ENCODE data around the gene RNF215.
"Not testable (repeated sequence)": the region's sequence is repeated elsewhere in the genome, so short reads cannot be mapped to it uniquely, and the experiment has no call there.

The RNF215 gene

DNA sequence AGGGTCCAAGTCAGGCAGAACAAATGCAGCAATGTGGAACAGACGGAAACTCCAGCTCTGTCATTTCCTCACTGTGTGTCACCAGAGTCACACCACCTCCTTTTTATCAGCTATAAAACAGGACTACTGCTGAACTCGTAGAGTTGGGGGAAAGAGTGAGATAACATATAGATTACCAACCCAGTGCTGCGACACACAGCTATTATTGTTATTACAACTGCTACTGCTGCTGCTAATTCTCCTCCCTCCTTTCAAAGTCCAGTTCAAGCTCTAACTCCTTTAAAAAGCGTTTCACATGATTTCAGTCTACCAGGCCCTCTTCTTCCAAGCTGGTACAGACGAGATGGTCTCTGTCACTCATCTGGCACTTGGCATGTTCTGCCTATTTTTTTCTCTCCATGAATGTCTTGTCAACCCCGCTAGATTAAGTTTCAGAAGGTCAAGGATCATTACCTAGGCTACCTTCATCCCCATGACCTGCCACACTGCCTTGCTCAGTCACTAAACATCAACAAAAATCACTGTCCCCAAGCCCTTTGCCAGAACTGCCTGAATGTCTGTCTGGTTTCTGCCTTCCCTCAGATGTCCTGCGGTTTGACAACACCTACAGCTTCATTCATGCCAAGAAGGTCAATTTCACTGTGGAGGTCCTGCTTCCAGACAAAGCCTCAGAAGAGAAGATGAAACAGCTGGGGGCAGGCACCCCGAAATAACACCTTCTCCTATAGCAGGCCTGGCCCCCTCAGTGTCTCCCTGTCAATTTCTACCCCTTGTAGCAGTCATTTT is 34.7 kb upstream of the RNF215 start:
- no peak for DNase-seq (ENCODE audit: low read depth in 3 of 3)

- DNase-seq (ENCODE audit: low read depth in 3 of 3), result no peak
Observed at GRCh38 chr22:30420347-30421125, 33.3 kb upstream of the RNF215 start.

- no peak for DNase-seq (ENCODE audit: low read depth in 3 of 3)
Observed at GRCh38 chr22:30416837-30417236, 29.6 kb upstream of the RNF215 start.

DNA sequence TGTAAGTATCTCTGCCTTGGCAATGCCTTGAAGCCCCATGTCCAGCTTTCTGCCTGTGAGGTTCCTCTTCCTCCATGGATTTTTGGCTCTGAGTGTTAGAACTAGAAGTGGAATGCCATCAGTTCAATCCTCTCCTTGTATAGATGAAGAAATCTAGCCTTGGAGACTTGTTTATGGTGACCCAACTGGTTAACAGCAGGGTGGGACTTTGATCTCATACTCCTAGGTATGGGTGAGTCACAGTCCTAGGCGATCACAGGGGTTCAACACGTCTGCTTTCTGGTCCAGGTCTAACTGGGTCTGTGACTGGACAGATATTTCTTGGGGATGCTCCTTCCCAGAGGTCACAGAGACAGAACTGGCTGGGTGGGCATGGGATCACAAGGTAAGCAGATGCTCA is 29.2 kb upstream of the RNF215 start:
- DNase-seq (ENCODE audit: low read depth in 3 of 3), result no peak

DNA sequence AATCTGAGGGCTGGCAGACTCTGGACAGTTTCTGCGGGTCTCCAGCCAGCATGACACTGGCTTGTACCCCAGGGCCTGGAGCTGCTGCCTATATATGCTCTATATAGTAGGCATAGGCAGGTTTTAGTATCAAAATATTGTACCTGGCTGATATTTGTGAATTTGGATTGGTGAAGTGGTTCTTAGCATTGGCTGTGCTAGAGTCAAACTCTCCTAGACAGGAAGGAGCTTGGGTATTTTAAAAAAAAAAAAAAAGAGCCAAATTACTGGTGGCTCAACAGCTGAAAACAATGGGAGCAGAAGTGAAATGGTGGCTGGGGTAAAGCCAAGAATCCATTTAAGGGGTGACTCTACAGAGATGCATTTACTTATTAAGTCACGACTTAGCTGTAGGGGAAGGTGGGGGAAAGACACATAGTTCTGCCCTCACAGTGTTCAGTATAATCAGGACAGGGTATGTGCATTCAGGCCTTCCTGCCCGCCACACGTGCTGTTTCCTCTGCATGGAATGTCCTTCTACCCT is 27.4 kb upstream of the RNF215 start:
- no peak for DNase-seq (ENCODE audit: low read depth in 3 of 3)

- no peak for DNase-seq (ENCODE audit: low read depth in 3 of 3)
Observed at GRCh38 chr22:30413745-30414524, 26.7 kb upstream of the RNF215 start.

DNA sequence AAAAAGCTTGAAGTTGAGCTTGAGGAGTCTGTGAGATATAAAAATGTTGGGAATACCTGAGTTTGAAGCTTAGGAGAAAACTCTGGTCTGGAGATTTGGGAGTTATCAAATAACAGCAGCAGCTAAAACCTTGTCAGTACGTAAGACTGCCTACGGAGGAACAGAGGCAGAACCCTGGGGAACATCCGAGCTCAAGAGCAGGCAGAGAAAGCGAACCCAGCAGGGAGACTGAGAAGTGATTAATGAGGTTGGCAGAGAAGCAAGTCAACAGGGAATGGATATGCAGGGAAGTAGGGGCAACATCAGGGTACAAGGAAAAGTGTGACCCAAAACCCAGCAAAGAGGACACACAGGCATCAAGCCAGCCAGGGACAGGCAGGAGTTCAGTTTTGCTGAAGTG is 25.8 kb upstream of the RNF215 start:
- DNase-seq (ENCODE audit: low read depth in 3 of 3), result no peak

- no peak for DNase-seq (ENCODE audit: low read depth in 3 of 3)
Observed at GRCh38 chr22:30411780-30412179, 24.6 kb upstream of the RNF215 start.

- no peak for DNase-seq (ENCODE audit: low read depth in 3 of 3)
Observed at GRCh38 chr22:30408388-30409102, 21.3 kb upstream of the RNF215 start.

DNA sequence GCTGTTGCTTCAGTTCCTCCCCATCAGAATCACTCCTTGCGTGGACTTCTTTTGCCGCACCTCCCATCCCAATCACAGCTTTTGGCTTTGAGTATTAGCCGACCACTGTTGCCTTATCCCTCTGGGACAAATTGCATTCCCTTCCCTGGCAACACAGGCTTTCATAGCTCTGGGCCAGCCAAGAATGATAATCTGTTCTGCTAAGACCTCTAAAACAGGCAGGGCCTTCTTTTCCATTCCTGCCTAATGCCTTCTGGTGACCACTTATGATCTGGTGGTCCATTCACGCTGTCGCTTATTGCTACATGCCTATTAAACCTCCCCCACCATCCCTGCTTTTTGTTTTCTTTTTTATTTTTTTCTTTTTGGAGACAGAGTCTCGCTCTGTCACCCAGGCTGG is 19.2 kb upstream of the RNF215 start:
- DNase-seq (ENCODE audit: low read depth in 3 of 3), result no peak

DNA sequence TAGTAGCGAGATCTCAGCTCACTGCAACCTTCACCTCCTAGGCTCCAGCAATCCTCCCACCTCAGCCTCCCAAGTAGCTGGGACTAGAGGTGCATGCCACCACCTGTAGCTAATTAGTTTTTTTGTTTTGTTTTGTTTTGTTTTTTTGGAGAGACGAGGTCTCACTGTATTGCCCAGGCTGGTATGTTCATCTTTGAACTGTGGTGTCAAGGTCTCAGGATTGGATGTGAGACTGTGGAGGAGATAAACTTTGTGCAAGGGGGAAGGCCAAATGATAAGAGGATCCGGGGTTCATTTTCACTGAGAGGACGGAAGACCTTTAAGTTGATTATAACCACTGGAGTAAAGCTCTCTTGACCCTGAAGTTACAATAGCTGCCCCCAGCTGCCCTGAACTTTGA is 18.5 kb upstream of the RNF215 start:
- DNase-seq (ENCODE audit: low read depth in 3 of 3), result no peak

DNA sequence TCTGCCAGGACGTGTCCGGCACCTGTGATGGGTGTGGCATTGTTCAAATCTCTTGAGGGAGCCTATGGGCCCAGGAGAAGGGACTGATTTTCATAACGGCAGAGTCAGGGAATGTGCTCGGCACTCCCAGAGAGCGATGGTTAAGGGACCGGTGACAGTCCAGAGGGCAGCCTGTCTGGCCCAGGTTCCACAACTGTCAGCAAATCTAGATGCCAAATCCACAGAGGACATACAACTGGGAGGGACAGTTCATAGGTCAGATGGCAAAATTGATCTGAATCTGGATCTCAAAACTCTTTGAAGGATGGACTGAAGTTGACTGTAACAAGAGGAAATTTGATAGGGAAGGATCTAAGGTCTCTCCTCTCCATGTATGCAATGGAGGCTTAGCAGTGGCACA is 17.1 kb upstream of the RNF215 start:
- DNase-seq (ENCODE audit: low read depth in 3 of 3), result no peak

DNA sequence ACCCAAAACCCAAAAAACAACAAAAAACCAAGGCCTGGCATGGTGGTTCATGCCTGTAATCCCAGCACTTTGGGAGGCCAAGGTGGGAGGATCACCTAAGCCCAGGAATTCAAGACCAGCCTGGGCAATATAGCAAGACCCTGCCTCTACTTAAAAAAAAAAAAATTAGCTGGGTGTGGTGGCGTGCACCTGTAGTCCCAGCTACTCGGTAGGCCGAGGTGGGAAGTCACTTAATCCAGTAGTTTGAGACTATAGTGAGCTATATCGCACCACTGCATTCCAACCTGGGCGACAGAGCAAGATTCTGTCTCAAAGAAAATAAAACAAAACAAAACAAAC is 15.5 kb upstream of the RNF215 start:
- not testable (repeated sequence) for DNase-seq (ENCODE audit: low read depth in 3 of 3)

DNA sequence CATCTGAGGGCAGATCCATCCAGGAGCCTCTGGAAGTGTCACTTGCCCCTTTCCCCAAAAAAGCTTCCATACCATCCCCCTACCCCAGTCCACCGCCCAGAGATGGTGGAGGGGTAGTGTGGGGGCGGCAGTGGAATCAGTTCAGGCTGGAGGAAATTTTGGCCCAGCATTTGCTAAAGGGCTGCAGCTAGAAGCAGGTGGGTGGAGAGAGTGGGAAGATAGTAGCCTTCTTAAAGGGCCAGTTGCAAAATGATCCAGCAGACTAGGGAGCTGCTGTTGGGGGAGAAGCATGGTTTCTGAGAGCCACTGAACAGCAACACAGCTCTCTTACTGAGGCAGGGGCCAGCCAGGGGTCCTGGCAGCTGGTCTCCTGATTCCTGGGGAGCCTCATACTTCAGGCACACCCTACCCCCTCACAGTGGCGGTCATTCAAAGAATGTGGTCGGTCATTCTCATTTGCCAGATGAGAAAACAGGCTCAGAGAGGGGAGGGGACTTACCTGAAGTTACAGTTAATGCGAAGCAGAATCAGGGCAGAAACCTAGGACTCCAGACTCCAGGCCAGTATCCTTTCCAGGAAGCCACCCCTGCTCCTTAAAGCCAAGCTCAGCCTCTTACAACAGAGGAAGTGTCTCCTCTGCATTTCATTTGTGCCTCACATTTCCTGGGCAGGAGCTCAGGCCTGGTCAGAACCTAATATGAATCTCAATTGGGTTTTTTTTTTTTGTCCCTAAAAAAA is 15.0 kb upstream of the RNF215 start:
- no peak for DNase-seq (ENCODE audit: low read depth in 3 of 3)

DNA sequence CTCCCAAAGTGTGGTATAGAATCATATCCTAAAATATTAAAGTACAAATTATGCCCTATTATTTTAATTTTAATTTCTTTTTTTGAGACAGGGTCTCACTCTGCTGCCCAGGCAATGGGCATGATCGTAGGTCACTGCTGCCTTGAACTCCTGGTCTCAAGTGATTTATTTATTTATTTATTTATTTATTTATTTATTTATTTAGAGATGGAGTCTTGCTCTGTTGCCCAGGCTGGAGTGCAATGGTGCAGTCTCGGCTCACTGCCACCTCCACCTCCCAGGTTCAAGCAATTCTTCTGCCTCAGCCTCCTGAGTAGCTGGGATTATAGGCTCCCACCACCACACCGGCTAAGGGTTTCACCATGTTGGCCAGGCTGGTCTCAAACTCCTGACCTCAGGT is 13.8 kb upstream of the RNF215 start:
- not testable (repeated sequence) for DNase-seq (ENCODE audit: low read depth in 3 of 3)

DNA sequence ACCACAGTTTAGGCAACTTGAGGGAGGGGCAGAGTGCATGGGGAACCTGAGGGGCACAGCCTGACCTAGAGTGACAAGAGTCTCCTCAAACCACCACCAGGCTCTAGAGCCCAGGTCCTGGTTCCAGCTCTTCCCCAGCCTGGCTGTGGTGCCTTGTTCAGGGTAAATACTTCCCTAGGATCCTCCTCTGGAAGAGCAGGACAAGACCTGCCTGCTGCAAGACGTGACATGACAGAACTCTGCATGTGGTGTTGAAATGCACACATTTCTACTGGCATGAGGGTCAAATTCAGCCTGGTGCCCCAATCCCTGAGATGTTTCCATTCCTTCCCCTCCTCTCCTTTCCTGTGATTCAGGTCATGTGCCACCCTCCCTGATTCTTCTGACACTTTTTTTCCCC is 12.9 kb upstream of the RNF215 start:
- no peak for DNase-seq (ENCODE audit: low read depth in 3 of 3)

DNA sequence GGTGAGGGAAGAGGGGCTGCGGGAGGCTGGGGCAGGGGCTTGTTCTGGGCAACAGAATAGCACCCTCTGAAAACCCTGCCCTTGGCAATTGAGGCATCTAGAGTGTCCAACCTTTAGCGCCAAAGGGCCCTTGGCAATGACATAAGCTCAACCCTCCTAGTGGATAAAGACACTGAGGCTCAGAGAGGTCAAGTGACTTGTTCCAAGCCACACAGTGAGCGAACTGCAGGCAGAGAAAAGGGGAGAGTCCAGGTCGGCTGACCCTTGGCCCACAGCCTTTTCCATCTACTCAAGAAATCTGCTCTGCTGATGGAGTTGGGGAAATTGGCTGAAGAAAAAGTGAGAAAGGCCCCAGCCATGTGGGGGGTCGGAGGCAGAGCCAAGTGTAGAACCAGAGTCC is 12.5 kb upstream of the RNF215 start:
- DNase-seq (ENCODE audit: low read depth in 3 of 3), result no peak

GRCh38 chr22:30398685-30399680 is 11.8 kb upstream of the RNF215 start:
- DNase-seq (ENCODE audit: low read depth in 3 of 3), result no peak

All from stimulated activated CD4-positive, alpha-beta T cell treated with anti-CD3 and anti-CD28 coated beads, TNF-alpha, amount 100 ng/mL, for 24 hours (primary cell).